ENCODE data around the gene MTX3. TPM values are rescaled to one million over a fixed set of nuclear protein-coding genes. Genes with fewer than 3 reads are reported as not detected.

Gene MTX3
- total RNA-seq, 4 donors from 2014 or later, result 19.6 to 34.0 (median 22.9) TPM

GRCh38 chr5:79959407-79959806, 31.7 kb downstream of the MTX3 start:
- Histone ChIP-seq H3K9me3 (no peaks in the 10 kb centered on the region), H3K4me1 (no peaks in the 10 kb centered on the region), H3K36me3 (no peaks in the 10 kb centered on the region), H3K4me3 (replicated peaks in 1 of 3) (no peak overlapping the region), H3K27ac (no peak overlapping the region), H3K27me3 (no peaks in the 10 kb centered on the region)
- DNase-seq, result no peak
- 86 to 87% methylated on average over 8 of the region's 8 CpGs for WGBS, 2 donors
- intact Hi-C loops (cut with DNase I), result no loop called here
- no peak for TF ChIP-seq POLR2A (IDR thresholded peaks at IDR 0.05)

GRCh38 chr5:79955941-79956670, 35.0 kb downstream of the MTX3 start:
- Histone ChIP-seq H3K27me3 (no peaks in the 10 kb centered on the region), H3K36me3 (no peaks in the 10 kb centered on the region), H3K27ac (no peak overlapping the region), H3K9me3 (no peaks in the 10 kb centered on the region), H3K4me3 (replicated peaks in 1 of 3) (no peak overlapping the region), H3K4me1 (no peaks in the 10 kb centered on the region)
- TF ChIP-seq POLR2A (IDR thresholded peaks at IDR 0.05) (no peak), CTCF (IDR thresholded peaks at IDR 0.05) (no peak)
- intact Hi-C loops (cut with DNase I), result no loop called here
- 66 to 81% methylated on average over 6 of the region's 6 CpGs for WGBS, 2 donors
- DNase-seq, result no peak

GRCh38 chr5:79955356-79955895, 35.6 kb downstream of the MTX3 start:
- Histone ChIP-seq H3K27me3 (no peaks in the 10 kb centered on the region), H3K36me3 (no peaks in the 10 kb centered on the region), H3K4me1 (no peaks in the 10 kb centered on the region), H3K4me3 (replicated peaks in 1 of 3) (no peak overlapping the region), H3K9me3 (no peaks in the 10 kb centered on the region), H3K27ac (no peak overlapping the region)
- no peak for DNase-seq
- 88% methylated on average over 5 of the region's 5 CpGs for WGBS, 2 donors
- intact Hi-C loops (cut with DNase I), result no loop called here
- TF ChIP-seq CTCF (IDR thresholded peaks at IDR 0.05) (no peak), POLR2A (IDR thresholded peaks at IDR 0.05) (no peak)

- TF ChIP-seq CTCF (IDR thresholded peaks at IDR 0.05), result no peak
- TF ChIP-seq POLR2A (IDR thresholded peaks at IDR 0.05), result no peak
- Histone ChIP-seq H3K27me3 (no peaks in the 10 kb centered on the region), H3K27ac (no peak overlapping the region), H3K4me3 (replicated peaks in 1 of 3) (no peak overlapping the region), H3K9me3 (no peaks in the 10 kb centered on the region), H3K36me3 (no peaks in the 10 kb centered on the region), H3K4me1 (no peaks in the 10 kb centered on the region)
- intact Hi-C loops (cut with DNase I), result no loop called here
- no peak for DNase-seq
- WGBS, 2 donors, result 89 to 91% methylated on average over 3 of the region's 3 CpGs
Observed at GRCh38 chr5:79954620-79955019, 36.4 kb downstream of the MTX3 start.

- intact Hi-C loops (cut with DNase I), result no loop called here
- H3K9me3 ChIP-seq, result no peaks in the 10 kb centered on the region
- no peak for DNase-seq
- H3K27me3 ChIP-seq, result no peaks in the 10 kb centered on the region
- TF ChIP-seq CTCF (IDR thresholded peaks at IDR 0.05), result no peak
- no peak for TF ChIP-seq POLR2A (IDR thresholded peaks at IDR 0.05)
- no peaks in the 10 kb centered on the region for H3K4me1 ChIP-seq
- no peak overlapping the region for H3K27ac ChIP-seq
- H3K4me3 ChIP-seq (replicated peaks in 1 of 3), result no peak overlapping the region
- 75 to 76% methylated on average over 3 of the region's 3 CpGs for WGBS, 2 donors
- H3K36me3 ChIP-seq, result no peaks in the 10 kb centered on the region
Observed at GRCh38 chr5:79947567-79947966, 43.5 kb downstream of the MTX3 start.

All from thyroid gland (tissue), 4 donors.